Choroid plexus epithelial cell (primary cell): Measurements from ENCODE around the gene FHOD1.

ENCODE experiments used
- DNase-seq: peaks from one replicate; pipeline ENCODE4 v3.0.0-alpha.2; 2010; ENCODE audit warnings: low read depth
- H3K4me3 ChIP-seq: 2 replicates; pipeline ENCODE4 v1.5.1; 2011; ENCODE audit warnings: low read depth, mild to moderate bottlenecking, control low read depth, low read length, moderate library complexity
- CTCF ChIP-seq: conservative IDR thresholded peaks from 2 replicates; pipeline ENCODE4 v1.5.1; 2011; ENCODE audit warnings: low read depth, mild to moderate bottlenecking, control low read depth, inconsistent platforms, low read length, moderate library complexity

The FHOD1 gene

GRCh38 chr16:67204076-67204475 lies 43.2 kb downstream of the FHOD1 start:
- DNase-seq: no peak
- no peak for TF ChIP-seq CTCF
- H3K4me3 ChIP-seq: no peak overlapping the region

- no peak overlapping the region for H3K4me3 ChIP-seq
- no peak for TF ChIP-seq CTCF
- DNase-seq: no peak
These were observed 44.3 kb downstream of the FHOD1 start for GRCh38 chr16:67202956-67203493.

GRCh38 chr16:67202426-67202825 lies 44.9 kb downstream of the FHOD1 start:
- TF ChIP-seq CTCF: no peak
- no peak for DNase-seq
- H3K4me3 ChIP-seq: no peak overlapping the region

GRCh38 chr16:67201411-67202345 lies 45.6 kb downstream of the FHOD1 start:
- H3K4me3 ChIP-seq: no peak overlapping the region
- no peak for DNase-seq

GRCh38 chr16:67200491-67200890 lies 46.8 kb downstream of the FHOD1 start:
- TF ChIP-seq CTCF: no peak
- no peak overlapping the region for H3K4me3 ChIP-seq
- no peak for DNase-seq

More at GRCh38 chr16:67201411-67202345, 45.6 kb downstream of the FHOD1 start:
- TF ChIP-seq CTCF: no peak

GRCh38 chr16:67199808-67200198 lies 47.5 kb downstream of the FHOD1 start:
- no peak for DNase-seq
- TF ChIP-seq CTCF: no peak
- no peak overlapping the region for H3K4me3 ChIP-seq
